Measurements from ENCODE around the gene FGFRL1. TPM values are rescaled to one million over a fixed set of nuclear protein-coding genes. Genes with fewer than 3 reads are reported as not detected.

FGFRL1 gene
- total RNA-seq, 1 experiment from 2014 or later, result 26.1 TPM

GRCh38 chr4:1018147-1019020 is 7.0 kb downstream of the FGFRL1 start:
- Histone ChIP-seq H4K5ac (ENCODE audit: insufficient read length, low read depth, low read length) (no peak overlapping the region), H2AK5ac (ENCODE audit: insufficient read length, low read length) (no peak overlapping the region), H3K27me3 (ENCODE audit: insufficient read depth, low read length) (no peaks in the 10 kb centered on the region; the same call in 1 of the 2 replicates), H3K9ac (ENCODE audit: extremely low read depth, insufficient read length, low read length) (no peak overlapping the region), H3K18ac (ENCODE audit: insufficient read length, low read depth, low read length) (no peak overlapping the region), H3K23ac (ENCODE audit: insufficient read length, low read depth, low read length) (no peak overlapping the region), H2AFZ (ENCODE audit: low read length) (no peak overlapping the region), H4K8ac (replicated peaks; ENCODE audit: insufficient read length, low read depth, low read length) (no peak overlapping the region), H3K79me2 (ENCODE audit: insufficient read depth, low read length) (no peaks in the 10 kb centered on the region), H2BK15ac (ENCODE audit: low read depth, low read length) (no peak overlapping the region), H2BK120ac (ENCODE audit: low read depth, low read length, poor library complexity, severe bottlenecking) (no peak overlapping the region), H3K14ac (ENCODE audit: insufficient read depth, low read length) (no peak overlapping the region), H4K91ac (ENCODE audit: insufficient read length, low read depth, low read length) (no peak overlapping the region), H3K4me1 (ENCODE audit: insufficient read depth, low read length) (no peaks in the 10 kb centered on the region; the same call in 1 of the 2 replicates), H3T11ph (ENCODE audit: low read length) (no peak overlapping the region), H3K4me2 (ENCODE audit: insufficient read depth, insufficient read length, low read length) (no peak overlapping the region), H3K23me2 (ENCODE audit: insufficient read length, low read depth, low read length, poor library complexity, severe bottlenecking) (no peaks in the 10 kb centered on the region), H3K9me3 (ENCODE audit: control insufficient read depth, low read depth, low read length) (no peaks in the 10 kb centered on the region), H3K27ac (ENCODE audit: insufficient read length, low read depth, low read length) (no peak overlapping the region), H2BK12ac (ENCODE audit: insufficient read length, low read depth, low read length) (no peak overlapping the region), H3K56ac (ENCODE audit: insufficient read length, low read depth, low read length) (no peak overlapping the region), H3K79me1 (ENCODE audit: insufficient read depth, low read depth, low read length, poor library complexity, severe bottlenecking) (no peaks in the 10 kb centered on the region), H4K20me1 (ENCODE audit: control insufficient read depth, insufficient read depth, insufficient read length) (no peaks in the 10 kb centered on the region), H2BK5ac (ENCODE audit: insufficient read length, low read length) (no peak overlapping the region), H2BK20ac (ENCODE audit: low read depth, low read length, poor library complexity, severe bottlenecking) (no peak overlapping the region), H3K4ac (ENCODE audit: low read depth, low read length) (no peak overlapping the region)
- no peaks in the 10 kb centered on the region; the same call in 1 of the 2 replicates for H3K27me3 Mint-ChIP-seq (ENCODE audit: low read depth)
- H3K4me1 Mint-ChIP-seq, result peaks cover 4 to 13% of the 10 kb centered on the region in 2 experiments; a peak in 3 of 4 replicates
- no peak overlapping the region for H3K4me3 Mint-ChIP-seq
- H3K27ac Mint-ChIP-seq, result no peak overlapping the region
- H3K9me3 Mint-ChIP-seq, result no peaks in the 10 kb centered on the region
- no CpG with 5 or more reads among the region's 29 CpGs for WGBS (ENCODE audit: extremely low coverage, insufficient read length, low lambda C conversion rate)
- H3K36me3 Mint-ChIP-seq (ENCODE audit: insufficient read depth in 1 of 3, low read depth in 3 of 3), result peaks cover 0 to 4% (median 0%) of the 10 kb centered on the region in 3 experiments; a peak in 2 of 7 replicates
- no peak for TF ChIP-seq CTCF (conservative IDR thresholded peaks at IDR 0.05)
- DNase-seq, result no peak

Data from H9 (cell line).